ENCODE data around the gene CEP72. TPM values are rescaled to one million over a fixed set of nuclear protein-coding genes. Genes with fewer than 3 reads are reported as not detected.

Gene CEP72
- total and polyA plus RNA-seq, 2 experiments from 2014 or later = 3.2 to 4.2 TPM

DNA sequence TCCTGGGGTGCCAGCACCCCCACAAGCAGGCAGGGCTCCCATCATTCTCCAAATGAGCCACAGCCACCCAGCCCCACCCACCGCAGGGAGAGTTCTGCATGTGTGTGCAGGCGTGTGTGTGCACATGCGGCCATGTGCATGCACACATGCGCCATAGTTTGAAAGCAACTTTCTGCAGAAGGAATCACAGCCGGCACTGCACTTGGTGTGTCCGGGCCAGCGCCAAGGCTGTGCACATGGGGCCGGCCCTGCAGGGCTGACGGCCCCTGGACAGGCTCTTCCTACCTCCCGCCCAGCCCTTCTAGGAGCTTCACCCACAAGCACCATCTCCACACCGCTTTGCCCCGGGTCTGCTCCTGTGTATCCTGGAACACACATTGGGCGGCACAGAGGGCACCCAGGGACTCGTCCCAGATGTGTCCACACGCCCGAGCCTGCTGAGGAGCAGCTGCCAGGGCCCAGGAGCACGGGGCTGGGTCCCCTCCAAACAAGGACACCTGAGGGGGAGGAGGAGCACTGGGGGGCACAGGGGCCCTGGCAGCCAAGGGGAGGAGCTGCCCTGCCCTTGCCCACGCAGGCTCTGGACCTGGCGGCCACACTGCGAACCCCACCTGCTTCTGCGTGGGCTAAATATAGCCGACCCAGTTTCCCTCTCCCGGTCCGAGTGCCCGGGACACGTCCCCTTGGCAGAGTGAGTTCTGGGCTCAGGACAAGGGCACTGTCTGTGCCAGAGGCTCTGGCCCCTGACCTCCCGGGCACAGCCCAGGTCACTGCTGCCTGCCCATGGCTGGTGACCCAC, 61.9 kb downstream of the CEP72 start:
- TF ChIP-seq, protein P1, sequence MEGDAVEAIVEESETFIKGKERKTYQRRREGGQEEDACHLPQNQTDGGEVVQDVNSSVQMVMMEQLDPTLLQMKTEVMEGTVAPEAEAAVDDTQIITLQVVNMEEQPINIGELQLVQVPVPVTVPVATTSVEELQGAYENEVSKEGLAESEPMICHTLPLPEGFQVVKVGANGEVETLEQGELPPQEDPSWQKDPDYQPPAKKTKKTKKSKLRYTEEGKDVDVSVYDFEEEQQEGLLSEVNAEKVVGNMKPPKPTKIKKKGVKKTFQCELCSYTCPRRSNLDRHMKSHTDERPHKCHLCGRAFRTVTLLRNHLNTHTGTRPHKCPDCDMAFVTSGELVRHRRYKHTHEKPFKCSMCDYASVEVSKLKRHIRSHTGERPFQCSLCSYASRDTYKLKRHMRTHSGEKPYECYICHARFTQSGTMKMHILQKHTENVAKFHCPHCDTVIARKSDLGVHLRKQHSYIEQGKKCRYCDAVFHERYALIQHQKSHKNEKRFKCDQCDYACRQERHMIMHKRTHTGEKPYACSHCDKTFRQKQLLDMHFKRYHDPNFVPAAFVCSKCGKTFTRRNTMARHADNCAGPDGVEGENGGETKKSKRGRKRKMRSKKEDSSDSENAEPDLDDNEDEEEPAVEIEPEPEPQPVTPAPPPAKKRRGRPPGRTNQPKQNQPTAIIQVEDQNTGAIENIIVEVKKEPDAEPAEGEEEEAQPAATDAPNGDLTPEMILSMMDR (IDR thresholded peaks at IDR 0.05; ENCODE audit: poor library complexity) = no peak
- no peak for TF ChIP-seq EZH2 (IDR thresholded peaks at IDR 0.05; ENCODE audit: borderline replicate concordance)
- no peak for TF ChIP-seq EZH2phosphoT487 (IDR thresholded peaks at IDR 0.05; ENCODE audit: low read depth, severe bottlenecking, unreplicated experiment)
- Histone ChIP-seq H3K36me3 (replicated peaks; ENCODE audit: insufficient read depth, low read depth) (no peaks in the 10 kb centered on the region), H3K79me2 (no peaks in the 10 kb centered on the region), H3K27me3 (no peaks in the 10 kb centered on the region), H3K9me3 (ENCODE audit: low read depth) (no peaks in the 10 kb centered on the region), H4K20me1 (ENCODE audit: insufficient read depth, poor library complexity, severe bottlenecking) (no peaks in the 10 kb centered on the region), H3K9me2 (replicated peaks; ENCODE audit: insufficient read depth) (no peaks in the 10 kb centered on the region), H3K4me1 (ENCODE audit: insufficient read depth) (peaks cover 18% of the 10 kb centered on the region), H2AFZ (no peak overlapping the region), H3K27ac (no peak overlapping the region), H3K4me2 (no peak overlapping the region), H3K4me3 (no peak overlapping the region)
- DNase-seq (ENCODE audit: low spot score) = no peak
- WGBS (ENCODE audit: low lambda C conversion rate, missing lambda C conversion rate) = 84% methylated on average over 18 of the region's 27 CpGs

DNA sequence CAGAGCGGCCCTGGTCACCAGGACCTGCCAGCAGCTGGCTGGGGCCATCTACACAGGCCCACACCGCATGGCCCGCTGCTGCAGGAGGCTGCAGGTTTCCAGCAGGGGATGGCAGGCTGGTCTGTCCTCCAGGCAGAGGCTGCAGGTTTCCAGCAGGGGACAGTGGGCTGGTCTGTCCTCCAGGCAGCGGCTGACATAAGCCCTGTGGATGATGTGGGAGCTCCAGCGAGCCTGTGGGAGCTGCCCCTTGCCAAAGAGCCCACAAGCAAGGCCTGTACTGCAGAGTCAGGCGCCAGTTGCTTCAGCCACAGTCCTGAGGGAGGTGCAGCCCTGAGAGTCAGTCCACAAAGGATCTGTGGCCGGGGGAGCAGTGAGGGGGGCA, 62.5 kb downstream of the CEP72 start:
- no peaks in the 10 kb centered on the region for H3K36me3 ChIP-seq (replicated peaks; ENCODE audit: insufficient read depth, low read depth)
- no peaks in the 10 kb centered on the region for H4K20me1 ChIP-seq (ENCODE audit: insufficient read depth, poor library complexity, severe bottlenecking)
- TF ChIP-seq EZH2 (IDR thresholded peaks at IDR 0.05; ENCODE audit: borderline replicate concordance) (no peak), EZH2phosphoT487 (IDR thresholded peaks at IDR 0.05; ENCODE audit: low read depth, severe bottlenecking, unreplicated experiment) (no peak)
- TF ChIP-seq, protein P1 (IDR thresholded peaks at IDR 0.05; ENCODE audit: poor library complexity) = no peak
- H3K4me2 ChIP-seq = no peak overlapping the region
- H2AFZ ChIP-seq = no peak overlapping the region
- WGBS (ENCODE audit: low lambda C conversion rate, missing lambda C conversion rate) = 64% methylated on average over 7 of the region's 7 CpGs
- H3K9me3 ChIP-seq (ENCODE audit: low read depth) = no peaks in the 10 kb centered on the region
- H3K4me1 ChIP-seq (ENCODE audit: insufficient read depth) = peaks cover 18% of the 10 kb centered on the region
- H3K27ac ChIP-seq = no peak overlapping the region
- H3K9me2 ChIP-seq (replicated peaks; ENCODE audit: insufficient read depth) = no peaks in the 10 kb centered on the region
- H3K4me3 ChIP-seq = no peak overlapping the region
- no peak for DNase-seq (ENCODE audit: low spot score)
- H3K27me3 ChIP-seq = no peaks in the 10 kb centered on the region
- no peaks in the 10 kb centered on the region for H3K79me2 ChIP-seq

DNA sequence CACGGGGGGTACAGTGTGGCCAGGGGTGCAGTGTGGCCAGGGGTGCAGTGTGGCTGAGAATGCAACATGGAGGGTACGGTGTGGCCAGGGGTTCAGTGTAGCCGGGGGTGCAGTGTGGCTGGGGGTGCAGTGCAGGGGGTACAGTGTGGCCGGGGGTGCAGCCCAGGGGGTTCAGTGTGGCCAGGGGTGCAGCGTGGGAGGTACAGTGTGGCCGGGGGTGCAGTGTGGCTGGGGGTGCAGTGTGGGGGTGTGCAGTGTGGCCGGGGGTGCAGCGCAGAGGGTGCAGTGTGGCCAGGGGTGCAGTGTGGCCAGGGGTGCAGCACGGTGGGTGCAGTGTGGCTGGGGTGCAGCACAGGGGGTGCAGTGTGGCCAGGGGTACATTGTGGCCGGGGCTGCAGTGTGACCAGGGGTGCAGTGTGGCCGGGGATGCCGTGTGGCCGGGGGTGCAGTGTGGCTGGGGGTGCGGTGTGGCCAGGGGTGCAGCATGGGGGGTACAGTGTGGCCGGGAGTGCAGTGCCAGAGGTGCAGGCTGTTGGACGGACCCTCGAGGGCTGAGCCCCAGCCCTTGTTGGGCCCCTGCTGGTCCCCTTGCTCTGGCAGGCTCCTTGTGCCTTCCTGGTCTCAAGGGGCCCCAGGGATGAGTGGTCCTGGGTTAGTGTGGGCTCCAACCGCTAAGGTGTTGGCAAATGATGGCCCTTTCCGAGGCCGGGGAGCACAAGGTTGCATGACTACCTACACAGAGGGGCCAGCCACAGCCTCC, 63.2 kb downstream of the CEP72 start:
- Histone ChIP-seq H3K9me2 (replicated peaks; ENCODE audit: insufficient read depth) (no peaks in the 10 kb centered on the region), H3K9me3 (ENCODE audit: low read depth) (no peaks in the 10 kb centered on the region), H3K27ac (no peak overlapping the region), H3K4me1 (ENCODE audit: insufficient read depth) (peaks cover 18% of the 10 kb centered on the region), H3K4me2 (no peak overlapping the region), H3K4me3 (no peak overlapping the region), H3K79me2 (no peaks in the 10 kb centered on the region), H4K20me1 (ENCODE audit: insufficient read depth, poor library complexity, severe bottlenecking) (no peaks in the 10 kb centered on the region), H3K36me3 (replicated peaks; ENCODE audit: insufficient read depth, low read depth) (no peaks in the 10 kb centered on the region), H3K27me3 (no peaks in the 10 kb centered on the region), H2AFZ (no peak overlapping the region)
- DNase-seq (ENCODE audit: low spot score) = no peak
- TF ChIP-seq, protein P1 (IDR thresholded peaks at IDR 0.05; ENCODE audit: poor library complexity) = no peak
- TF ChIP-seq EZH2 (IDR thresholded peaks at IDR 0.05; ENCODE audit: borderline replicate concordance) = no peak
- no peak for TF ChIP-seq EZH2phosphoT487 (IDR thresholded peaks at IDR 0.05; ENCODE audit: low read depth, severe bottlenecking, unreplicated experiment)
- WGBS (ENCODE audit: low lambda C conversion rate, missing lambda C conversion rate) = 84% methylated on average over 5 of the region's 20 CpGs

Data from hepatocyte (in vitro differentiated cells).